ENCODE results near the gene PIEZO1. TPM values are rescaled to one million over a fixed set of nuclear protein-coding genes. Genes with fewer than 3 reads are reported as not detected.

PIEZO1 gene
- total and polyA plus RNA-seq, 9 of the 15 experiments (the other 6 are each of a cell fraction or from before 2014, with no cell fraction given) = 3.6 to 432 (median 131) TPM

DNA sequence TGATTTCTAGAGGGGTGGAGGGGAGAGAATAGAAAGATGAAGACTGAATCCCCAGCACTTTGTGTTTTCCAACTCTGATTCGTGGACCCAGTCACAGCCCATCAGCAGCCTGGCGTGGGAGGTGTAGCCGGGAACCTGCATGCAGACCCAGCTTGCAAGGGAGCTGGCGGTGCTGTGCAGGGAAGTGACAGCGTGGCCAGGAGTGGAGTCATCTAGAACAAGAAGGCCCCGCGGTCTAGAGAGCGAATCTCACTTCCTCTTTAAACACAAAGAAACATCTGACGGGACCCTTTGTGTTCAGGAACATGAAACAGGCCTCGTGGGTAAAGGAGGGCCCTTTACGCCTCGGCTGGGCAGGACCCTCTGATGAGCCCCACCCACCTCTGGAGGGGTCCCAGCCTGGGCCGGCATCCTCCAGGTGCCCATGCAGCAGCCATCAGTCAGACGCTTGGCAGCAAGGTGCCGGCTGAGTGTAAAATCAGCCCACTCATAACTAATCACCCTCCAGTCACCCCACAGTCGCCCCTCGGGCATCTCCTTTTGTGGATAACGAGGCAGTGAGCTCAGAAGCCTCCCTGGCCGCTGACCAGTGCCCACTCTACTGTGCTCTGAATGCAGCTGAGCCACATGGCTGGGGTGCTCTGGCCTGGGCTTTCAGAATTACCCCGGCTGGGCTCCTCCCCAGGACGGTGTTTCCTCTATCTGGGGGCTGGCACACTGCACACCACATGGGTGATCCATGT lies 103.1 kb downstream of the PIEZO1 start:
- FAIRE-seq = no peak
- Histone ChIP-seq H3K9me1 (ENCODE audit: control insufficient read depth, insufficient read depth, low read length) (no peaks in the 10 kb centered on the region), H3K27ac (ENCODE audit: extremely low read depth, low read depth, low read length) (no peak overlapping the region), H3K27me3 (ENCODE audit: control insufficient read depth in 2 of 2, insufficient read depth in 2 of 2, low read length in 2 of 2) (no peaks in the 10 kb centered on the region), H3K4me2 (ENCODE audit: insufficient read depth, low read length) (no peak overlapping the region), H3K36me3 (ENCODE audit: control insufficient read depth, insufficient read depth, low read length) (no peaks in the 10 kb centered on the region), H3K9ac (ENCODE audit: insufficient read depth in 1 of 2, low read depth in 2 of 2, low read length in 2 of 2) (peak overlapping the region in 1 of 2 experiments; percentile 79; a peak in 2 of 4 replicates), H3K4me1 (replicated peaks in 1 of 2; ENCODE audit: control insufficient read depth in 2 of 2, insufficient read depth in 2 of 2, low read length in 2 of 2) (peaks cover 10 to 56% of the 10 kb centered on the region in 2 experiments), H3K9me3 (replicated peaks; ENCODE audit: control insufficient read depth, insufficient read depth, low read depth, low read length) (no peaks in the 10 kb centered on the region), H3K79me2 (ENCODE audit: control insufficient read depth, insufficient read depth, low read length) (no peaks in the 10 kb centered on the region; the same call in 2 of the 3 replicates), H2AFZ (ENCODE audit: low read depth, low read length) (no peak overlapping the region), H3K4me3 (no peak overlapping the region), H4K20me1 (replicated peaks; ENCODE audit: control insufficient read depth, insufficient read depth, low read length) (no peaks in the 10 kb centered on the region; the same call in 1 of the 2 replicates)
- BruUV-seq (replicated peaks) = no TSS peak
- intact Hi-C loops (cut with micrococcal nuclease) (no loop called here), in situ Hi-C loops (cut with MboI) (no loop called here)
- no peak for DNase-seq (ENCODE audit: extremely low read depth in 1 of 4, low spot score in 3 of 4)
- 63% methylated on average over 21 of the region's 21 CpGs for WGBS (ENCODE audit: insufficient coverage, low coverage, missing lambda C conversion rate)
- CTCF ChIA-PET (ENCODE audit: low intra/inter-chr PET ratio) = no interaction called here
- POLR2A ChIA-PET = interaction anchor here (0.5 kb wide), 1 partner anchor 112 kb away, joined by 3 read pairs; the partner anchor contains the start of gene ZC3H18
- ATAC-seq = no peak
- no peak for TF ChIP-seq SRSF9 (IDR thresholded peaks at IDR 0.05; ENCODE audit: borderline replicate concordance, low read depth, low read length)
- TF ChIP-seq, protein P1, sequence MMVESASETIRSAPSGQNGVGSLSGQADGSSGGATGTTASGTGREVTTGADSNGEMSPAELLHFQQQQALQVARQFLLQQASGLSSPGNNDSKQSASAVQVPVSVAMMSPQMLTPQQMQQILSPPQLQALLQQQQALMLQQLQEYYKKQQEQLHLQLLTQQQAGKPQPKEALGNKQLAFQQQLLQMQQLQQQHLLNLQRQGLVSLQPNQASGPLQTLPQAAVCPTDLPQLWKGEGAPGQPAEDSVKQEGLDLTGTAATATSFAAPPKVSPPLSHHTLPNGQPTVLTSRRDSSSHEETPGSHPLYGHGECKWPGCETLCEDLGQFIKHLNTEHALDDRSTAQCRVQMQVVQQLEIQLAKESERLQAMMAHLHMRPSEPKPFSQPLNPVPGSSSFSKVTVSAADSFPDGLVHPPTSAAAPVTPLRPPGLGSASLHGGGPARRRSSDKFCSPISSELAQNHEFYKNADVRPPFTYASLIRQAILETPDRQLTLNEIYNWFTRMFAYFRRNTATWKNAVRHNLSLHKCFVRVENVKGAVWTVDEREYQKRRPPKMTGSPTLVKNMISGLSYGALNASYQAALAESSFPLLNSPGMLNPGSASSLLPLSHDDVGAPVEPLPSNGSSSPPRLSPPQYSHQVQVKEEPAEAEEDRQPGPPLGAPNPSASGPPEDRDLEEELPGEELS (CRISPR knock-in tag; IDR thresholded peaks at IDR 0.05; ENCODE audit: borderline replicate concordance) = no peak
- TF ChIP-seq KLF16 (IDR thresholded peaks at IDR 0.05) = no peak
- no peak for TF ChIP-seq DACH1 (IDR thresholded peaks at IDR 0.05; ENCODE audit: partially characterized antibody)
- no peak for TF ChIP-seq CREBBP (IDR thresholded peaks at IDR 0.05; ENCODE audit: low read depth, low read length)
- no peak for TF ChIP-seq ZNF583 (CRISPR knock-in tag; IDR thresholded peaks at IDR 0.05)
- TF ChIP-seq, protein P2, sequence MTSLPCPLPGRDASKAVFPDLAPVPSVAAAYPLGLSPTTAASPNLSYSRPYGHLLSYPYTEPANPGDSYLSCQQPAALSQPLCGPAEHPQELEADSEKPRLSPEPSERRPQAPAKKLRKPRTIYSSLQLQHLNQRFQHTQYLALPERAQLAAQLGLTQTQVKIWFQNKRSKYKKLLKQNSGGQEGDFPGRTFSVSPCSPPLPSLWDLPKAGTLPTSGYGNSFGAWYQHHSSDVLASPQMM (CRISPR knock-in tag; IDR thresholded peaks at IDR 0.05) = no peak
- no peak for TF ChIP-seq NFXL1 (CRISPR knock-in tag; IDR thresholded peaks at IDR 0.05)
- TF ChIP-seq SPI1 (IDR thresholded peaks at IDR 0.05; ENCODE audit: borderline replicate concordance, low read depth, low read length) = peak; percentile 87
